Measurements from ENCODE around the gene ETV5.

Gene ETV5

DNA sequence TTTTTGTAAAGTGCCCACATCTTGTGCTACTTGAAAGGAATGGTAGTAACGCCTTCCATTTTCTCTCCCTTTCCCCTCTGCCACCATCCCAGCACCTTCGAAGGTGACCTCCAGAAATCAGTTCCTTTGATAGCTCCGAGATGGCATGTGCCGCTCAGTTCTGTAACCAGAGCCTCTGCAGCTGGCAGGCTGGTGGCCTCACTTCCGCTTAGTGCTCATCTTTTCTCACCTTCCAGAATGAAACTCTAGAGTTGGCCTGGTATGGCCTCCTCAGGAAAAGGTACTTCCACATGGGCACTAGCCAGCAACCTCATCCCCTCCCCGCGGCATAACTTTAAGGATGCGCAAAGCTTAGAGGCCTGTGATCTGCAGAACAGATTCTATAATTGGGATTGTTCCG lies 38.8 kb downstream of the ETV5 start:
- Histone ChIP-seq H3K4me1 (ENCODE audit: control extremely low read depth in 1 of 4, control insufficient read depth in 4 of 4, insufficient read depth in 4 of 4, low read length in 3 of 4) (peaks cover 0 to 7% (median 4%) of the 10 kb centered on the region in 4 experiments), H3K9me3 (ENCODE audit: control extremely low read depth in 1 of 5, control insufficient read depth in 4 of 5, insufficient read depth in 2 of 5, low read depth in 1 of 5, low read length in 4 of 5) (peaks cover 0 to 5% (median 0%) of the 10 kb centered on the region in 5 experiments), H3K27me3 (replicated peaks in 2 of 5; ENCODE audit: control insufficient read depth in 4 of 5, insufficient read depth in 5 of 5, low read length in 4 of 5) (no peaks in the 10 kb centered on the region), H3K4me3 (ENCODE audit: control insufficient read depth in 1 of 7, extremely low read depth in 1 of 7, insufficient read depth in 4 of 7, low read depth in 2 of 7, low read length in 6 of 7) (no peak overlapping the region), H3K36me3 (ENCODE audit: control insufficient read depth in 4 of 4, insufficient read depth in 4 of 4, low read length in 3 of 4) (peaks cover 0 to 3% (median 0%) of the 10 kb centered on the region in 4 experiments), H3K27ac (ENCODE audit: insufficient read depth in 1 of 2, low read depth in 1 of 2, low read length in 2 of 2, poor library complexity in 1 of 2, severe bottlenecking in 2 of 2) (no peak overlapping the region)
- 98% methylated on average over 9 of the region's 9 CpGs for WGBS (ENCODE audit: insufficient coverage)
- CTCF ChIA-PET = interaction anchor here (0.5 to 2.5 kb wide), 5 partner anchors 9 to 51 kb away, joined by 3 to 9 read pairs (median 3); no protein-coding TSS in a partner anchor
- no peak for DNase-seq
- POLR2A ChIA-PET = no interaction called here

DNA sequence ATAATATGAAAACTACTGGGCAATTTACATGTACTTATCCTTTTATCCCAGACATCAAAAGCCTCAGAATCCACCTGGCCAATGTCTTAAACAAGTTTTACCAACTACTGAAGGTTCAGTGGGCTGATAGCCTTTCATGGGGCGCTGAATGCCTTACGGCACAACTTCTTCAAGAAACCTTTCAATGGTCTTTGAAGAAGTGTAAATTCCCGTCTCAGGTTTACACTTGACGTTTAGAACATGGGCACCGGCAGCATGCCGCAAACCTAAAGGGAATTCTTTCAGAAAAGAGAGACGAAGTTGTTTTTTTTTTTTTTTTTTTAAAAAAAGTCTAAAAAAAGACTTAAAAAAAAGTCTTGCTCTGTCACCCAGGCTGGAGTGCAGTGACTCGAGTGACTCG lies 39.7 kb downstream of the ETV5 start:
- no peaks in the 10 kb centered on the region for H3K27me3 ChIP-seq (replicated peaks in 2 of 5; ENCODE audit: control insufficient read depth in 4 of 5, insufficient read depth in 5 of 5, low read length in 4 of 5)
- no peak overlapping the region for H3K4me3 ChIP-seq (ENCODE audit: control insufficient read depth in 1 of 7, extremely low read depth in 1 of 7, insufficient read depth in 4 of 7, low read depth in 2 of 7, low read length in 6 of 7)
- CTCF ChIA-PET = interaction anchor here (0.6 to 2.5 kb wide), 4 partner anchors 8 to 406 kb away, joined by 3 to 9 read pairs (median 3); no protein-coding TSS in a partner anchor
- H3K27ac ChIP-seq (ENCODE audit: insufficient read depth in 1 of 2, low read depth in 1 of 2, low read length in 2 of 2, poor library complexity in 1 of 2, severe bottlenecking in 2 of 2) = no peak overlapping the region
- peaks cover 0 to 7% (median 4%) of the 10 kb centered on the region in 4 experiments for H3K4me1 ChIP-seq (ENCODE audit: control extremely low read depth in 1 of 4, control insufficient read depth in 4 of 4, insufficient read depth in 4 of 4, low read length in 3 of 4)
- H3K36me3 ChIP-seq (ENCODE audit: control insufficient read depth in 4 of 4, insufficient read depth in 4 of 4, low read length in 3 of 4) = no peaks in the 10 kb centered on the region
- POLR2A ChIA-PET = interaction anchor here (0.7 kb wide), 1 partner anchor 10 kb away, joined by 3 read pairs; no protein-coding TSS in a partner anchor
- H3K9me3 ChIP-seq (ENCODE audit: control extremely low read depth in 1 of 5, control insufficient read depth in 4 of 5, insufficient read depth in 2 of 5, low read depth in 1 of 5, low read length in 4 of 5) = no peaks in the 10 kb centered on the region
- WGBS (ENCODE audit: insufficient coverage) = 100% methylated on average over 6 of the region's 9 CpGs
- DNase-seq = no peak

DNA sequence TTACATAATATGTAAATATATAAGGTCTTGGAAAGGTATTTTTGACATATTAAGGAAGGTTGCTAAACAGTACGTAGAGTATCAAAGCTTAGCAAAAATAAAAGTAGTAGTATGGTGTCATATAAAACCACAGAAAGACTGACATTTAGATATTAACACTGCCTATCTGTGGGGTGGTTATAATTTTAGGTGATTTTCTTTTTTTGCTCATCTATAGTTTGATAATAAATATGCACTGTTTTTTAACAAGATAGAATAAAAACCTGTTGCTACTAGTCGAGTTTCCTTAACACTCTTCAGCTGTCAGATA lies 40.7 kb downstream of the ETV5 start:
- no peak for DNase-seq
- H3K27ac ChIP-seq (ENCODE audit: insufficient read depth in 1 of 2, low read depth in 1 of 2, low read length in 2 of 2, poor library complexity in 1 of 2, severe bottlenecking in 2 of 2) = no peak overlapping the region
- no peaks in the 10 kb centered on the region for H3K9me3 ChIP-seq (ENCODE audit: control extremely low read depth in 1 of 5, control insufficient read depth in 4 of 5, insufficient read depth in 2 of 5, low read depth in 1 of 5, low read length in 4 of 5)
- ChIA-PET POLR2A (no interaction called here), CTCF (interaction anchor here (0.6 to 1.5 kb wide), 5 partner anchors 9 to 292 kb away, joined by 3 read pairs; no protein-coding TSS in a partner anchor)
- no CpG with 5 or more reads among the region's 2 CpGs for WGBS (ENCODE audit: insufficient coverage)
- peaks cover 0 to 7% (median 5%) of the 10 kb centered on the region in 4 experiments for H3K4me1 ChIP-seq (ENCODE audit: control extremely low read depth in 1 of 4, control insufficient read depth in 4 of 4, insufficient read depth in 4 of 4, low read length in 3 of 4)
- H3K4me3 ChIP-seq (ENCODE audit: control insufficient read depth in 1 of 7, extremely low read depth in 1 of 7, insufficient read depth in 4 of 7, low read depth in 2 of 7, low read length in 6 of 7) = no peak overlapping the region
- no peaks in the 10 kb centered on the region for H3K36me3 ChIP-seq (ENCODE audit: control insufficient read depth in 4 of 4, insufficient read depth in 4 of 4, low read length in 3 of 4)
- H3K27me3 ChIP-seq (replicated peaks in 2 of 5; ENCODE audit: control insufficient read depth in 4 of 5, insufficient read depth in 5 of 5, low read length in 4 of 5) = no peaks in the 10 kb centered on the region

DNA sequence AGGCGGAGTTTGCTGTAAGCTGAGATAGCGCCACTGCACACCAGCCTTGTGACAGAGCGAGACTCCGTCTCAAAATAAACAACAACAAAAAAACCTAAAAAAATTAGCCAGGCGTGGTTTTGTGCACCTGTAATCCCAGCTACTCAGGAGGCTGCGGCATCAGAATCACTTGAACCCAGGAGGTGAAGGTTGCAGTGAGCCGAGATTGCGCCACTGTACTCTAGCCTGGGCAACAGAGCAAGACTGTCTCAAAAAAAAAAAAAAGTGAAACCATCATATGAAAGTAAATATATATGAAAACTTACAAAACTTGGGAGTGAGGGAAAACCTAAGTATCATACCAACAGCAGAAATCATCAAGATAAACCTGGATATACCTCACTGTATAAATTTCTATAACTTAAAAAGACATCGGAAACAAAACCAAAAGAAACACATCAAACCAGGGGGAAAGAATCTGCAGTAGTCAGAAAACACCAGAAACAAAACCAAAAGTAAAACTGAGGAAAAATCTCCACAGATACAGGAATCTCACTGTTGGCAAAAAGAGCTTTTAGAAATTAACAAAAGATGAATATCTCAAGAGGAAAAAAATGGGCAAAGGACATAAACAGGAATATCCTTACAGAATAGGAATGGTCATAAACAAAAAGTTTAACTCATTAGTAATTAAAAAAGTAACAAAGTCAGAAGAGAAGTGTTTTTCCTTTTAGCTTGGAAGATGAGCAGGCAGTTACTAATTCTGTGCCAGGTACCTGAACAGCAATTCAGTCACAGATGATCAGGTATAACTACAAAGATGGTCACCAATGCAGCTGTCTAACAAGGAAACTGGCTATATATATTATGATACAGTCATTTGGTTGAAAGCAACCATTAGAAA lies 41.3 kb downstream of the ETV5 start:
- Histone ChIP-seq H3K4me3 (ENCODE audit: control insufficient read depth in 1 of 7, extremely low read depth in 1 of 7, insufficient read depth in 4 of 7, low read depth in 2 of 7, low read length in 6 of 7) (no peak overlapping the region), H3K9me3 (ENCODE audit: control extremely low read depth in 1 of 5, control insufficient read depth in 4 of 5, insufficient read depth in 2 of 5, low read depth in 1 of 5, low read length in 4 of 5) (no peaks in the 10 kb centered on the region), H3K27ac (ENCODE audit: insufficient read depth in 1 of 2, low read depth in 1 of 2, low read length in 2 of 2, poor library complexity in 1 of 2, severe bottlenecking in 2 of 2) (no peak overlapping the region), H3K27me3 (replicated peaks in 2 of 5; ENCODE audit: control insufficient read depth in 4 of 5, insufficient read depth in 5 of 5, low read length in 4 of 5) (no peaks in the 10 kb centered on the region), H3K4me1 (ENCODE audit: control extremely low read depth in 1 of 4, control insufficient read depth in 4 of 4, insufficient read depth in 4 of 4, low read length in 3 of 4) (peaks cover 0 to 7% (median 5%) of the 10 kb centered on the region in 4 experiments), H3K36me3 (ENCODE audit: control insufficient read depth in 4 of 4, insufficient read depth in 4 of 4, low read length in 3 of 4) (no peaks in the 10 kb centered on the region)
- ChIA-PET CTCF (interaction anchor here (0.6 to 1.5 kb wide), 5 partner anchors 9 to 292 kb away, joined by 3 read pairs; no protein-coding TSS in a partner anchor), POLR2A (no interaction called here)
- peak in 1 of 3 donors; percentile 23 for DNase-seq
- 86% methylated on average over 1 of the region's 9 CpGs for whole genome bisulfite sequencing (ENCODE audit: insufficient coverage)

DNA sequence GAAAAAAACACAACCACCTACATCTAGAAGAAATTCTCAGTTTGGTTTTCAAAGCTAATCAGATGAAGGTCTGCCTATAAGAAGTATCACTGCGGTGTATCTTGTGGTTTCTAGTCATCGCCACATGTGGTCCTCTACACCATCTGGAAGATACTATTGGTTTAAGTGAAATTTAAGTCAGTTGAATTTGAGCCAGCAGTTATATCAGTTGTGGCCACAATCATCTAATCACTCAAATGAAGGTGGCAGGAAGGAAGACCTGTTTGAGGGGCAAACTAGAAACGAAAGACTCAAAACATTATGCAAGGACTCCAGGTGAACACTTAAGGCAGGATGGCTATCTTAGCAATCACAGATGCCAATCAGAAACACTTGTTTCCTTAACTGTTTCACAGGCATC lies 48.7 kb downstream of the ETV5 start:
- WGBS (ENCODE audit: insufficient coverage) = 0% methylated on average over 2 of the region's 3 CpGs
- no peaks in the 10 kb centered on the region for H3K9me3 ChIP-seq (ENCODE audit: control extremely low read depth in 1 of 5, control insufficient read depth in 4 of 5, insufficient read depth in 2 of 5, low read depth in 1 of 5, low read length in 4 of 5)
- ChIA-PET CTCF (interaction anchor here (1.1 to 3.2 kb wide), 3 partner anchors 10 to 182 kb away, joined by 3 to 9 read pairs (median 8); no protein-coding TSS in a partner anchor), POLR2A (interaction anchor here (0.5 kb wide), 1 partner anchor 40 kb away, joined by 5 read pairs; no protein-coding TSS in a partner anchor)
- H3K4me1 ChIP-seq (ENCODE audit: control extremely low read depth in 1 of 4, control insufficient read depth in 4 of 4, insufficient read depth in 4 of 4, low read length in 3 of 4) = peaks cover 7 to 26% (median 14%) of the 10 kb centered on the region in 4 experiments
- no peak overlapping the region for H3K27ac ChIP-seq (ENCODE audit: insufficient read depth in 1 of 2, low read depth in 1 of 2, low read length in 2 of 2, poor library complexity in 1 of 2, severe bottlenecking in 2 of 2)
- peaks cover 0 to 2% (median 0%) of the 10 kb centered on the region in 5 experiments for H3K27me3 ChIP-seq (replicated peaks in 2 of 5; ENCODE audit: control insufficient read depth in 4 of 5, insufficient read depth in 5 of 5, low read length in 4 of 5)
- peak; percentile 58 to 92 (median 89) for DNase-seq
- peaks cover 0 to 4% (median 0%) of the 10 kb centered on the region in 4 experiments for H3K36me3 ChIP-seq (ENCODE audit: control insufficient read depth in 4 of 4, insufficient read depth in 4 of 4, low read length in 3 of 4)
- no peak overlapping the region for H3K4me3 ChIP-seq (ENCODE audit: control insufficient read depth in 1 of 7, extremely low read depth in 1 of 7, insufficient read depth in 4 of 7, low read depth in 2 of 7, low read length in 6 of 7)

DNA sequence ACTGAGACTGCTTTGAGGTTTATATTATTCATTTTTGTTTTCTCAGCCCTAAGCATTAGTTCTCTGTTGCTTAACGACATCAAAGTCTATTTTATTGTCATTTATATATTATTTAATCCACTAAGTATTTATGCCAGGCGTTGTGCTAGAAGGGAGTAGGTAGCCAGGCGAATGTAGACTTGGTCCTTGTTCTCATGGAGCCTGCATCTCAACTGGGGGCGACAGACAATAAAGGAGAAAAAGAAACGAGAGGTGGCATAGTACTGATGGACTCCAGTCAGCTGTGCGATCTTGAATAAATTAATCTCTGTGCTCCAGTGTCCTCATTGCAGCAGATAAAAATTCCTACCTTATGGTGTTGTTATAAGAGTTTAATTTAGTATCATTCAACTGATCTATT lies 49.7 kb downstream of the ETV5 start:
- Histone ChIP-seq H3K9me3 (ENCODE audit: control extremely low read depth in 1 of 5, control insufficient read depth in 4 of 5, insufficient read depth in 2 of 5, low read depth in 1 of 5, low read length in 4 of 5) (no peaks in the 10 kb centered on the region), H3K36me3 (ENCODE audit: control insufficient read depth in 4 of 4, insufficient read depth in 4 of 4, low read length in 3 of 4) (peaks cover 0 to 4% (median 0%) of the 10 kb centered on the region in 4 experiments), H3K27me3 (replicated peaks in 2 of 5; ENCODE audit: control insufficient read depth in 4 of 5, insufficient read depth in 5 of 5, low read length in 4 of 5) (peaks cover 0 to 2% (median 0%) of the 10 kb centered on the region in 5 experiments), H3K4me1 (ENCODE audit: control extremely low read depth in 1 of 4, control insufficient read depth in 4 of 4, insufficient read depth in 4 of 4, low read length in 3 of 4) (peaks cover 7 to 26% (median 14%) of the 10 kb centered on the region in 4 experiments), H3K4me3 (ENCODE audit: control insufficient read depth in 1 of 7, extremely low read depth in 1 of 7, insufficient read depth in 4 of 7, low read depth in 2 of 7, low read length in 6 of 7) (no peak overlapping the region), H3K27ac (ENCODE audit: insufficient read depth in 1 of 2, low read depth in 1 of 2, low read length in 2 of 2, poor library complexity in 1 of 2, severe bottlenecking in 2 of 2) (no peak overlapping the region)
- no peak for DNase-seq
- WGBS (ENCODE audit: insufficient coverage) = 93% methylated on average over 4 of the region's 6 CpGs
- CTCF ChIA-PET = interaction anchor here (1.1 to 3.0 kb wide), 2 partner anchors 11 to 22 kb away, joined by 3 to 9 read pairs; no protein-coding TSS in a partner anchor
- POLR2A ChIA-PET = no interaction called here

- Histone ChIP-seq H3K4me1 (ENCODE audit: control extremely low read depth in 1 of 4, control insufficient read depth in 4 of 4, insufficient read depth in 4 of 4, low read length in 3 of 4) (peaks cover 7 to 22% (median 14%) of the 10 kb centered on the region in 4 experiments), H3K36me3 (ENCODE audit: control insufficient read depth in 4 of 4, insufficient read depth in 4 of 4, low read length in 3 of 4) (peaks cover 0 to 4% (median 0%) of the 10 kb centered on the region in 4 experiments), H3K4me3 (ENCODE audit: control insufficient read depth in 1 of 7, extremely low read depth in 1 of 7, insufficient read depth in 4 of 7, low read depth in 2 of 7, low read length in 6 of 7) (no peak overlapping the region), H3K27me3 (replicated peaks in 2 of 5; ENCODE audit: control insufficient read depth in 4 of 5, insufficient read depth in 5 of 5, low read length in 4 of 5) (peaks cover 0 to 2% (median 0%) of the 10 kb centered on the region in 5 experiments), H3K9me3 (ENCODE audit: control extremely low read depth in 1 of 5, control insufficient read depth in 4 of 5, insufficient read depth in 2 of 5, low read depth in 1 of 5, low read length in 4 of 5) (no peaks in the 10 kb centered on the region), H3K27ac (ENCODE audit: insufficient read depth in 1 of 2, low read depth in 1 of 2, low read length in 2 of 2, poor library complexity in 1 of 2, severe bottlenecking in 2 of 2) (no peak overlapping the region)
- no peak for DNase-seq
- ChIA-PET POLR2A (no interaction called here), CTCF (no interaction called here)
- 98% methylated on average over 5 of the region's 6 CpGs for WGBS (ENCODE audit: insufficient coverage)
Measured at GRCh38 chr3:186058225-186058624, 50.7 kb downstream of the ETV5 start.
